Body of pancreas (tissue), 4 donors: ENCODE data around the gene DGCR6L. TPM values are rescaled to one million over a fixed set of nuclear protein-coding genes. Genes with fewer than 3 reads are reported as not detected.
"Not testable (repeated sequence)": the region's sequence is repeated elsewhere in the genome, so short reads cannot be mapped to it uniquely, and the experiment has no call there.

Source experiments
- ATAC-seq: fragments of 150-250 bp; one replicate; pipeline ENCODE4 v1.9.1; 2016
- DNase-seq, 4 donors: peaks; one replicate each; pipeline ENCODE4 v3.0.0-alpha.2; 2019
- H3K27ac ChIP-seq, 4 donors: fragments of 200-600 bp; sonication (generic); 1 replicate in 3 of 4; 2 replicates in 1 of 4; pipeline versions ENCODE4 v1.5.1 to v1.6.1; 2016 to 2019; ENCODE audit warnings: mild to moderate bottlenecking in 1 of 4, mixed read lengths in 1 of 4, moderate library complexity in 1 of 4
- H3K27me3 ChIP-seq, 2 donors: fragments of 200-600 bp; sonication (generic); one replicate each; pipeline ENCODE4 v1.6.0; 2016; ENCODE audit warnings: mild to moderate bottlenecking in 1 of 2
- H3K36me3 ChIP-seq, 2 donors: fragments of 200-600 bp; sonication (generic); replicated peaks in 1 of 2; 2 replicates each; pipeline ENCODE4 v1.5.1; 2016; ENCODE audit warnings: low read depth in 2 of 2; ENCODE audit not compliant: insufficient read depth in 1 of 2
- H3K4me1 ChIP-seq: fragments of 200-600 bp; sonication (generic); one replicate; pipeline ENCODE4 v1.6.0; 2016
- H3K4me3 ChIP-seq, 2 donors: fragments of 200-600 bp; sonication (generic); 1 replicate in 1 of 2; 2 replicates in 1 of 2; pipeline ENCODE4 v1.5.1; 2016 to 2019
- H3K9me3 ChIP-seq, 3 donors: fragments of 200-600 bp; sonication (generic); 1 replicate in 2 of 3; 2 replicates in 1 of 3; pipeline ENCODE4 v1.5.1; 2016
- POLR2A ChIP-seq, 3 donors: fragments of 450-650 bp; IDR thresholded peaks; one replicate each; pipeline ENCODE4 v1.6.1; 2016; ENCODE audit warnings: antibody characterized with exemption in 3 of 3, mild to moderate bottlenecking in 2 of 3
- WGBS, 2 donors: methylation state at CpG; one replicate each; pipeline ENCODE4 v1.1.5; 2017; 5-methylcytosine and 5-hydroxymethylcytosine counted together
- intact Hi-C: fragments of 100-400 bp; cut with DNase I; formaldehyde crosslinking; loops from one replicate; pipeline ENCODE4 v1.15.1; 2023
- total RNA-seq, 2 donors: library from RNA; depleted of rRNA; stranded (reverse); fragments of >200 nt; gene quantifications; one replicate each; pipeline ENCODE4 v1.1.0, GENCODE V29; 2016
- TF ChIP-seq, protein P1 (sequence below), 7 experiments: fragments of 450-650 bp in 4 of 7; fragments of 200-600 bp in 3 of 7; sonication (generic) in 3 of 7; IDR thresholded peaks; one replicate each; pipeline ENCODE4 v1.5.1; 2016 to 2019; ENCODE audit warnings: antibody characterized with exemption in 7 of 7

Gene DGCR6L
- 10 to 100 TPM; 24.4 to 52.4 TPM for total RNA-seq

DNA sequence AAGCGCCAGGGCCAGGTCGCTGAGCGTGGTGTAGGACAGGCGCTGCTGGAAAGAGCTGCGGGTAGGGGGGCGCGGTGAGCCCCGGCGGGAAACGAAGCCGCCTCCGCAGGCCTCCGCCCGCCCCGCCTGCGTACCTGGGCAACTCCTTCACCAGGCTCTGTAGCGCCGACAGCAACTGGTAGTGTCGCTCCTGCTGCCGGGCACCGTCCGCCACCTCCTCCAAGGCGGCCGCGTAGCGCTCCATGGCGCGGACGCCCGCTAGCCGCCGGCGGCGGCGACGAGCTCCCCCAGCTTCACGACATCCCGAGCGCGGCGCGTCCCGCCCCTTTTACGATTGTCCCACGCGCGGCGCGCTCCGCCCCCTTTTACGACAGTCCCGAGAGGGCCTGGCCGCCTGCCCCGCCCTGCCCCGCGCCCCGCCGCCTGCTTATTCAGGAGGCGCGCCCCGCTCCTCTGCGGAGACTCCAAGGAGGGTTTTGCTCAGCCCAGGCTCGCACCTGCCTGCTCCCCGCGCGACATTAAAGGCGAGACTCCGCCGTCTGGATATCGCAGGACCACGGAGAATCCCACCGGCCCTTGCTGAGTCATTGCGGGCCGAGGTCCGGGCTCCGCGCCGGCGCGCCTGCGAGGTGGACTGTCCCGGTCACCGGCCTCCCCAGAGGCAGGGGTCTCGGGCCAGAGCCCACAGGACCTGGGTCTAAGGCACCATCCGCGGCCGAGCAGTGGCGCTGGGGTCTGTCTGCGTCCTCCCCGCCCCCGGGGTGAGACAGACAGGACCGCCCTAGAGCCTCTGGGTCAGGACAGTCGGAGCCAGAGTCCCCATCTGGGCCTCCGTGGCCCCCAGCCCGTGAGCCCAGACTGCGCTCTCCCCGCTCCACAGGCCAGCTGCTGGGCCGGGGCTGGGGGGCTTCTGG lies at the start of gene DGCR6L:
TSS of gene DGCR6L (minus strand) at position 316 of the 914 bp plus-strand sequence. CDS start at position 244, 72 bp downstream.
- peak; percentile 96 for DNase-seq
- peak; percentile 56 to 78 (median 75) for TF ChIP-seq POLR2A (IDR thresholded peaks at IDR 0.05)
- TF ChIP-seq, protein P1, sequence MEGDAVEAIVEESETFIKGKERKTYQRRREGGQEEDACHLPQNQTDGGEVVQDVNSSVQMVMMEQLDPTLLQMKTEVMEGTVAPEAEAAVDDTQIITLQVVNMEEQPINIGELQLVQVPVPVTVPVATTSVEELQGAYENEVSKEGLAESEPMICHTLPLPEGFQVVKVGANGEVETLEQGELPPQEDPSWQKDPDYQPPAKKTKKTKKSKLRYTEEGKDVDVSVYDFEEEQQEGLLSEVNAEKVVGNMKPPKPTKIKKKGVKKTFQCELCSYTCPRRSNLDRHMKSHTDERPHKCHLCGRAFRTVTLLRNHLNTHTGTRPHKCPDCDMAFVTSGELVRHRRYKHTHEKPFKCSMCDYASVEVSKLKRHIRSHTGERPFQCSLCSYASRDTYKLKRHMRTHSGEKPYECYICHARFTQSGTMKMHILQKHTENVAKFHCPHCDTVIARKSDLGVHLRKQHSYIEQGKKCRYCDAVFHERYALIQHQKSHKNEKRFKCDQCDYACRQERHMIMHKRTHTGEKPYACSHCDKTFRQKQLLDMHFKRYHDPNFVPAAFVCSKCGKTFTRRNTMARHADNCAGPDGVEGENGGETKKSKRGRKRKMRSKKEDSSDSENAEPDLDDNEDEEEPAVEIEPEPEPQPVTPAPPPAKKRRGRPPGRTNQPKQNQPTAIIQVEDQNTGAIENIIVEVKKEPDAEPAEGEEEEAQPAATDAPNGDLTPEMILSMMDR (IDR thresholded peaks at IDR 0.05), result peak in 1 of 7 experiments; percentile 27
- 0 to 1% methylated on average over 3 to 98 of the region's 98 CpGs for WGBS, 2 donors
- Histone ChIP-seq H3K9me3 (no peaks in the 10 kb centered on the region), H3K27me3 (no peaks in the 10 kb centered on the region), H3K4me1 (peaks cover 32% of the 10 kb centered on the region), H3K27ac (peak within 1 kb of the TSS; percentile 54 to 78 (median 74)), H3K4me3 (peak within 1 kb of the TSS; percentile 97 to 99), H3K36me3 (no peaks in the 10 kb centered on the region)
- intact Hi-C loops, result no loop called here
- peak; percentile 97 for ATAC-seq

DNA sequence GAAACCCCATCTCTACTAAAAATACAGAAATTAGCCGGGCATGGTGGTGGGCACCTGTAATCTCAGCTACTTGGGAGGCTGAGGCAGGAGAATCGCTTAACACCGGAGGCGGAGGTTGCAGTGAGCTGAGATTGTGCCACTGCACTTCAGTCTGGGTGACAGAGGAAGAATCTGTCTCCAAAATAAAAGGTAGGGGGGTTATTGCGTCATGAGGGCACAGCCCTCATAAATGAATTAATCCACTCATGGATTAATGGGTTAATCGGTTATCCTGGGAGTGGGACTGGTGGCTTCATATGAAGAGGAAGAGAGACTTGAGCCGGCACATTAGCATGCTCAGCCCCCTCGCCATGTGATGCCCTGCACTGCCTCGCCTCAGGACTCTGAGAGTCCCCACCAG lies 49.0 kb upstream of the DGCR6L start:
- WGBS, 2 donors, result 79 to 84% methylated on average over 7 of the region's 9 CpGs
- ATAC-seq, intact Hi-C loops, H3K27ac ChIP-seq, H3K9me3 ChIP-seq, H3K4me1 ChIP-seq, H3K36me3 ChIP-seq, DNase-seq, H3K27me3 ChIP-seq, H3K4me3 ChIP-seq: not testable (repeated sequence)

DNA sequence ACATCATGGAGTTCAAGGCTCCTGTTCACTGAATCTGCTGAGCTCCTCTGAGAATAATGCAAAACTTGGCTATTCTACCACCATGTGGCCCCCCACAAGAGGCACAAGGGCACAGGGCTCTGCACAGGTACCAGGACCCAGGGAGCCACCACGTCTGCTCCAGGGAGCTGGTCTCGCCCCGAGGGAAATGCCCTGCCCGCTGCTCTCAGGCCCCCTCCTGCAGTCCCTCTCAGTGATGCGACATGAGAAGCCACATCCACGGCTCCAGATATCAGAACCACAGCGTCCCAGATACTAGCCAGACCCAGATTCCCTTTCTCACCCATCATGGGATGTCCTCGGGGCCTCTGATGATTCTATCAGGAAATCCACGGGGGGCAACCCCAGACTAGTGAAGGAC lies 47.0 kb upstream of the DGCR6L start:
- H3K27me3 ChIP-seq, ATAC-seq, H3K4me1 ChIP-seq, intact Hi-C loops, DNase-seq, H3K9me3 ChIP-seq, H3K36me3 ChIP-seq, H3K27ac ChIP-seq, H3K4me3 ChIP-seq: not testable (repeated sequence)
- 73% methylated on average over 9 of the region's 9 CpGs; no CpG with 5 or more reads in 1 of the 2 donors for WGBS, 2 donors

DNA sequence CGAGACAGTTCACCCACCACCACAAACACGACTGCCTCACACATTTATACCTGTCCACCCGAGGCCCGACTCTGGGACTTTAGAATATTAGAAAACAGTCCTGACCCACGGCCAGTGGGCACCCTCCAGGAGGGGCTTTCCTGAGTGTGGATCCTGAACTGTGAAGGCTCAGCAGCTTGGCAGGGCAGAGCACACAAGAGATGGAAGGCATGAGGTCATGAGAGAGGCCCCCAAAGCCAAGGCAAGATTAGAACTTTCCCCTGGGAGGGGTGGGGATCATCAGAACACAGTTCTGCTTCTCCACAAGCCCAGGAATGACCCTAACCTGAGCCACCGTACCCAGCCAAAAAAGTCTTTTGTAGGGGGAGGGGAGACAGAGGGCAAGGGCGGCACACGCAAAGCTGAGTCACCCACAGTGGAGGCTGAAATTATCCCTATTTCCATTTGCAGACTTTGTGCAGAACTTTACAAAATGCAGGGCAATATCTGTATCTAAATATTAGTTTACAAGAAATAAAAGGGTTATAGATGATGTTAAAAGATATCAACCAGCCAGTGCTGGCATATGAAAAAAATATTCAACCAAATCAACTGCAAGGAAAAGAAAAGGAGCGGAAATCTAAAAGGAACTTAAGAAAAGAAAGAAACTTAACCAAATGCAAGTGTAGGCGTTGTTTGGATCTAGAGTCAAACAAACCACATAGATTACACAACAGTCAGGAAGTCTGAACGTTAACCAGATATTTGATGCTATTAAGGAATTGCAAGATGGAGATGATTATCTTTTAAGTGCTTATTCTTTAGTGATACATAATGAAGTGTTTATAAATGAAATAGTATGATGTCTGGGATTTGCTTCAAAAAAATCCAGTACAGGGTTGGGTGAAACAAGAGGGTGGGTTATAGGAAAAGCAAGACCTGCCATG lies 44.7 kb upstream of the DGCR6L start:
- H3K4me1 ChIP-seq, ATAC-seq, H3K4me3 ChIP-seq, DNase-seq, H3K27ac ChIP-seq, H3K36me3 ChIP-seq, H3K9me3 ChIP-seq, H3K27me3 ChIP-seq, intact Hi-C loops: not testable (repeated sequence)
- 43 to 62% methylated on average over 8 to 11 of the region's 11 CpGs for WGBS, 2 donors

DNA sequence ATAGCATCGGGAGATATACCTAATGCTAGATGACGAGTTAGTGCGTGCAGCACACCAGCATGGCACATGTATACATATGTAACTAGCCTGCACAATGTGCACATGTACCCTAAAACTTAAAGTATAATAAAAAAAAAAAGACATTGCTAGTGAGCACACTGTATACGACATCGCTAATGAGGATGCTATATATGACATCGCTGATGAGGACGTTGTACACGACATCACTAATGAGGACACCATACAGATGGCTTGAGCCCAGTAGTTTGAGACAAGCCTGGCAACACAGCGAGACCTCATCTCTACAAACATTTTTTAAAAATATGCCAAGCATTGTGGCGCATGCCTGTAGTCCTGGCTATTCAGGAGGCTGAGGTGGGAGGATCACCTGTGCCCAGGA lies 42.5 kb upstream of the DGCR6L start:
- H3K27me3 ChIP-seq, ATAC-seq, intact Hi-C loops, H3K9me3 ChIP-seq, H3K27ac ChIP-seq, H3K4me3 ChIP-seq, H3K36me3 ChIP-seq, DNase-seq, H3K4me1 ChIP-seq: not testable (repeated sequence)
- 91 to 93% methylated on average over 10 of the region's 10 CpGs for WGBS, 2 donors

DNA sequence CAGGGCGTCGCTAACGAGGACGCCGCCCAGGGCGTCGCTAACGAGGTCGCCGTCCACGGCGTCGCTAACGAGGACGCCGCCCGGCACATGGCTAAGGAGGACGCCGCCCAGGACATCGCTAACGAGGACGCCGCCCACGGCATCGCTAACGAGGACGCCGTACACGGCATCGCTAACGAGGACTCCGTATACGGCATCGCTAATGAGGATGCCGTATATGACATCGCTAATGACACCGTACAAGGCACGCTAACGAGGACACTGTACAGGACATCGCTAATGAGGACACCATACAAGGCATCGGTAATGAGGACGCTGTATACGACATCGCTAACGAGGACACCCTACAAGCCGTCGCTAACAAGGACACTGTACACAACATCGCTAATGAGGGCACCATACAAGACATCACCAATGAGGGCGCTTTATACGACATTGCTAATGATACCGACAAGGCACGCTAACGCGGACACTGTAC lies 41.9 kb upstream of the DGCR6L start:
- H3K9me3 ChIP-seq, H3K4me1 ChIP-seq, DNase-seq, H3K27ac ChIP-seq, intact Hi-C loops, H3K27me3 ChIP-seq, H3K36me3 ChIP-seq, H3K4me3 ChIP-seq, ATAC-seq: not testable (repeated sequence)
- whole genome bisulfite sequencing, 2 donors, result 87 to 92% methylated on average over 45 to 54 of the region's 54 CpGs

DNA sequence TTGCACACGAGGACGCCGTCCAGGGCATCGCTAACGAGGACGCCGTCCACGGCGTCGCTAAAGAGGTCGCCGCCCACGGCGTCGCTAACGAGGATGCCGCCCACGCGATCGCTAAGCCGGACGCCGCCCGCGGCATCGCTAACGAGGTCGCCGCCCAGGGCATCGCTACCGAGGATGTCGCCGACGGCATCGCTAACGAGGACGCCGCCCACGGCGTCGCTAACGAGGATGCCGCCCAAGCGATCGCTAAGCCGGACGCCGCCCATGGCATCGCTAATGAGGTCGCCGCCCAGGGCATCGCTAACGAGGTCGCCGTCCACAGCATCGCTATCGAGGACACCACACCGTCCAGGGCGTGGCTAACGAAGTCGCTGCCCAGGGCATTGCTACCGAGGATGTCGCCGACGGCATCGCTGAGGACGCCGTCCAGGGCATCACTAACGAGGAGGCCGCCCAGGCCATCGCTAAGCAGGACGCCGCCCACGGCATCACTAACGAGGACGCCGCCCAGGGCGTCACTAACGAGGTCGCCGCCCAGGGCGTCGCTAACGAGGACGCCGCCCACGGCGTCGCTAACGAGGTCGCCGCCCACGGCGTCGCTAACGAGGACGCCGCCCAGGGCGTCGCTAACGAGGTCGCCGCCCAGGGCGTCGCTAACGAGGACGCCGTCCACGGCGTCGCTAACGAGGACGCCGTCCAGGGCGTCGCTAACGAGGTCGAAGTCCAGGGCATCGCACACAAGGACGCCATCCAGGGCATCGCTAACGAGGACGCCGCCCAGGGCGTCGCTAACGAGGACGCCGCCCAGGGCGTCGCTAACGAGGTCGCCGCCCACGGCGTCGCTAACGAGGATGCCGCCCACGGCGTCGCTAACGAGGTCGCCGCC lies 41.2 kb upstream of the DGCR6L start:
- H3K27ac ChIP-seq, intact Hi-C loops, H3K27me3 ChIP-seq, H3K4me3 ChIP-seq, DNase-seq, H3K4me1 ChIP-seq, ATAC-seq, H3K9me3 ChIP-seq, H3K36me3 ChIP-seq: not testable (repeated sequence)
- 86 to 88% methylated on average over 20 to 138 of the region's 145 CpGs for WGBS, 2 donors

DNA sequence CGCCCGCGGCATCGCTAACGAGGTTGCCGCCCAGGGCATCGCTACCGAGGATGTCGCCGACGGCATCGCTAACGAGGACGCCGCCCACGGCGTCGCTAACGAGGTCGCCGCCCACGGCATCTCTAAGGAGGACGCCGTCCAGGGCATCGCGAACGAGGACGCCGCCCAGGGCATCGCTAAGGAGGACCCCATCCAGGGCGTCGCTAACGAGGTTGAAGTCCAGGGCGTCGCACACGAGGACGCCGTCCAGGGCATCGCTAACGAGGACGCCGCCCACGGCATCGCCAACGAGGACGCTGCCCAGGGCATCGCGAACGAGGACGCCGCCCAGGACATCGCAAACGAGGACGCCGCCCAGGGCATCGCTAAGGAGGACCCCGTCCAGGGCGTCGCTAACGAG lies 40.4 kb upstream of the DGCR6L start:
- H3K36me3 ChIP-seq, H3K9me3 ChIP-seq, H3K27ac ChIP-seq, intact Hi-C loops, DNase-seq, H3K4me1 ChIP-seq, H3K4me3 ChIP-seq, ATAC-seq, H3K27me3 ChIP-seq: not testable (repeated sequence)
- 89 to 93% methylated on average over 49 to 55 of the region's 60 CpGs for WGBS, 2 donors

DNA sequence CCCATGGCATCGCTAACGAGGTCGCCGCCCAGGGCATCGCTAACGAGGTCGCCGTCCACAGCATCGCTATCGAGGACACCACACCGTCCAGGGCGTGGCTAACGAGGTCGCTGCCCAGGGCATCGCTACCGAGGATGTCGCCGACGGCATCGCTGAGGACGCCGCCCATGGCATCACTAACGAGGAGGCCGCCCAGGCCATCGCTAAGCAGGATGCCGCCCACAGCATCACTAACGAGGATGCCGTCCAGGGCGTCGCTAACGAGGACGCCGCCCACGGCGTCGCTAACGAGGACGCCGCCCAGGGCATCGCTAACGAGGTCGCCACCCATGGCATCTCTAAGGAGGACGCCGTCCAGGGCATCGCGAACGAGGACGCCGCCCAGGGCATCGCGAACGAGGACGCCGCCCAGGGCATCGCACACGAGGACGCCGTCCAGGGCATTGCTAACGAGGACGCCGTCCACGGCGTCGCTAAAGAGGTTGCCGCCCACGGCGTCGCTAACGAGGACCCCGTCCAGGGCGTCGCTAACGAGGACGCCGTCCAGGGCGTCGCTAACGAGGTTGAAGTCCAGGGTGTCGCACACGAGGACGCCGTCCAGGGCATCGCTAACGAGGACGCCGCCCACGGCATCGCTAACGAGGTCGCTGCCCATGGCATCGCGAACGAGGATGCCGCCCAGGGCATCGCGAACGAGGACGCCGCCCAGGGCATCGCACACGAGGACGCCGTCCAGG lies 38.8 kb upstream of the DGCR6L start:
- intact Hi-C loops, result not testable (repeated sequence)
- WGBS, 2 donors, result 89% methylated on average over 8 of the region's 103 CpGs; no CpG with 5 or more reads in 1 of the 2 donors

More for the DNA sequence above, 38.8 kb upstream of the DGCR6L start:
- not testable (repeated sequence) for H3K9me3 ChIP-seq, DNase-seq, H3K4me3 ChIP-seq, H3K36me3 ChIP-seq, H3K4me1 ChIP-seq, ATAC-seq, H3K27me3 ChIP-seq, H3K27ac ChIP-seq
